ENCODE data around the gene MOAP1.
"Not testable (repeated sequence)": the region's sequence is repeated elsewhere in the genome, so short reads cannot be mapped to it uniquely, and the experiment has no call there.

Gene MOAP1

GRCh38 chr14:93184391-93185348 is at the start of gene MOAP1, which contains the start of gene LYSET:
TSS of gene MOAP1 (minus strand) at chr14:93184897. CDS start at chr14:93184242, 655 bp downstream.
TSS of gene LYSET (plus strand) at chr14:93185317. CDS start at chr14:93185406, 89 bp downstream.
- peak; percentile 78 for DNase-seq

GRCh38 chr14:93233078-93233477 is 48.4 kb upstream of the MOAP1 start:
- not testable (repeated sequence) for DNase-seq

GRCh38 chr14:93232159-93232558 is 47.5 kb upstream of the MOAP1 start:
- DNase-seq, result no peak

- no peak for DNase-seq
These were observed 46.7 kb upstream of the MOAP1 start for GRCh38 chr14:93231129-93231979.

- DNase-seq, result no peak
These were observed 45.8 kb upstream of the MOAP1 start for GRCh38 chr14:93230539-93230938.

GRCh38 chr14:93228550-93228949 is 43.9 kb upstream of the MOAP1 start:
- no peak for DNase-seq

GRCh38 chr14:93223565-93223964 is 38.9 kb upstream of the MOAP1 start:
- no peak for DNase-seq

- no peak for DNase-seq
These were observed 35.8 kb upstream of the MOAP1 start for GRCh38 chr14:93220509-93220908.

- DNase-seq, result no peak
These were observed 34.5 kb upstream of the MOAP1 start for GRCh38 chr14:93219103-93219726.

- no peak for DNase-seq
These were observed 29.9 kb upstream of the MOAP1 start for GRCh38 chr14:93214598-93214997.

GRCh38 chr14:93212432-93212831 is 27.7 kb upstream of the MOAP1 start:
- no peak for DNase-seq

GRCh38 chr14:93207468-93208308 is 23.0 kb upstream of the MOAP1 start:
- peak; percentile 42 for DNase-seq

GRCh38 chr14:93206793-93207467 is 22.2 kb upstream of the MOAP1 start, which contains the start of the genes GON7 and UBR7:
TSS of gene GON7 (minus strand) at chr14:93207065. CDS start at chr14:93207037, 28 bp downstream.
TSS of gene UBR7 (plus strand) at chr14:93207256. CDS start at chr14:93207292, 36 bp downstream.
- DNase-seq, result peak; percentile 89

GRCh38 chr14:93201155-93201704 is 16.5 kb upstream of the MOAP1 start:
- DNase-seq, result no peak

GRCh38 chr14:93200553-93200952 is 15.9 kb upstream of the MOAP1 start:
- no peak for DNase-seq

GRCh38 chr14:93199031-93199430 is 14.3 kb upstream of the MOAP1 start:
- DNase-seq, result no peak

- no peak for DNase-seq
These were observed 10.8 kb upstream of the MOAP1 start for GRCh38 chr14:93195316-93195999.

- no peak for DNase-seq
These were observed 2.3 kb upstream of the MOAP1 start for GRCh38 chr14:93186956-93187355.

- DNase-seq, result no peak
These were observed 1.8 kb upstream of the MOAP1 start for GRCh38 chr14:93186466-93186865.

- no peak for DNase-seq
These were observed 638 bp upstream of the MOAP1 start for GRCh38 chr14:93185349-93185720.

Measured in T1000 (cell line).